PC-9 (cell line): Measurements from ENCODE around the gene GALNT1. TPM values are rescaled to one million over a fixed set of nuclear protein-coding genes. Genes with fewer than 3 reads are reported as not detected.

ENCODE experiments used
- BruUV-seq: library from RNA; stranded (reverse); fragments of 400-500 nt; replicated peaks from 2 replicates; lab custom pipeline; 2021; lab: Mats Ljungman, UMichigan
- CTCF ChIA-PET: fragments of 300-600 bp; sonication (Branson Sonifier 250); formaldehyde crosslinking; loops from one replicate; lab custom pipeline; 2022; ENCODE audit warnings: antibody characterized with exemption; lab: Charles Lee
- POLR2A ChIA-PET: fragments of 300-600 bp; sonication (Branson Sonifier 250); formaldehyde crosslinking; loops from one replicate; lab custom pipeline; 2022; ENCODE audit warnings: antibody characterized with exemption; ENCODE audit not compliant: unreplicated experiment; lab: Charles Lee
- DNase-seq, 2 experiments: peaks; one replicate each; pipeline versions ENCODE4 v3.0.0 to v3.0.0-alpha.2; 2015 to 2022; ENCODE audit warnings: mixed read lengths in 1 of 2
- H2AFZ ChIP-seq: fragments of 200-600 bp; sonication (generic); 2 replicates; pipeline ENCODE4 v1.8.1; 2017; ENCODE audit warnings: antibody characterized with exemption
- H3F3A ChIP-seq: fragments of 200-600 bp; sonication (generic); 2 replicates; pipeline ENCODE4 v1.8.1; 2017; ENCODE audit warnings: antibody characterized with exemption, mild to moderate bottlenecking, low read depth; ENCODE audit not compliant: insufficient read depth
- H3K27ac ChIP-seq: fragments of 200-600 bp; sonication (generic); 2 replicates; pipeline ENCODE4 v1.6.1; 2016; ENCODE audit warnings: mixed run types
- H3K27me3 ChIP-seq: fragments of 200-600 bp; sonication (generic); 2 replicates; pipeline ENCODE4 v1.6.1; 2016; ENCODE audit warnings: low read depth, mixed run types; ENCODE audit not compliant: insufficient read depth
- H3K36me3 ChIP-seq: fragments of 200-600 bp; sonication (generic); 2 replicates; pipeline ENCODE4 v1.6.1; 2016; ENCODE audit warnings: low read depth, mixed run types
- H3K4me1 ChIP-seq: fragments of 200-600 bp; sonication (generic); replicated peaks from 2 replicates; pipeline ENCODE4 v1.6.1; 2016; ENCODE audit warnings: mixed run types; ENCODE audit not compliant: insufficient read depth
- H3K4me2 ChIP-seq: fragments of 200-600 bp; sonication (generic); 2 replicates; pipeline ENCODE4 v1.6.1; 2017; ENCODE audit warnings: mixed run types
- H3K4me3 ChIP-seq: fragments of 200-600 bp; sonication (generic); 2 replicates; pipeline ENCODE4 v1.6.1; 2016; ENCODE audit warnings: mixed run types
- H3K79me2 ChIP-seq: fragments of 200-600 bp; sonication (generic); 2 replicates; pipeline ENCODE4 v1.6.1; 2017; ENCODE audit warnings: low read depth, mixed run types
- H3K9me2 ChIP-seq: fragments of 200-600 bp; sonication (generic); 2 replicates; pipeline ENCODE4 v1.8.1; 2017; ENCODE audit warnings: mild to moderate bottlenecking; ENCODE audit not compliant: insufficient read depth
- H3K9me3 ChIP-seq: fragments of 200-600 bp; sonication (generic); 2 replicates; pipeline ENCODE4 v1.8.1; 2016; ENCODE audit warnings: low read depth; ENCODE audit not compliant: insufficient read depth
- H4K20me1 ChIP-seq: fragments of 200-600 bp; sonication (generic); 2 replicates; pipeline ENCODE4 v1.8.1; 2017; ENCODE audit not compliant: insufficient read depth
- CTCF ChIP-seq: fragments of 200-600 bp; sonication (generic); conservative IDR thresholded peaks from 2 replicates; pipeline ENCODE4 v1.6.1; 2017; ENCODE audit warnings: mixed run types, antibody characterized with exemption, mild to moderate bottlenecking, moderate library complexity
- EZH2 ChIP-seq: fragments of 200-600 bp; sonication (generic); IDR thresholded peaks from 2 replicates; pipeline ENCODE4 v1.8.0; 2017; ENCODE audit warnings: antibody characterized with exemption, low read depth
- intact Hi-C: fragments of 100-400 bp; cut with micrococcal nuclease; formaldehyde crosslinking; loops from one replicate; pipeline ENCODE4 v1.10.0; 2022; ENCODE audit not compliant: unreplicated experiment
- total RNA-seq: library from RNA; stranded (reverse); gene quantifications from 2 replicates; pipeline ENCODE4 v1.2.3, GENCODE V29; 2021

The GALNT1 gene
- total RNA-seq, 1 experiment from 2014 or later: 88.9 TPM

DNA sequence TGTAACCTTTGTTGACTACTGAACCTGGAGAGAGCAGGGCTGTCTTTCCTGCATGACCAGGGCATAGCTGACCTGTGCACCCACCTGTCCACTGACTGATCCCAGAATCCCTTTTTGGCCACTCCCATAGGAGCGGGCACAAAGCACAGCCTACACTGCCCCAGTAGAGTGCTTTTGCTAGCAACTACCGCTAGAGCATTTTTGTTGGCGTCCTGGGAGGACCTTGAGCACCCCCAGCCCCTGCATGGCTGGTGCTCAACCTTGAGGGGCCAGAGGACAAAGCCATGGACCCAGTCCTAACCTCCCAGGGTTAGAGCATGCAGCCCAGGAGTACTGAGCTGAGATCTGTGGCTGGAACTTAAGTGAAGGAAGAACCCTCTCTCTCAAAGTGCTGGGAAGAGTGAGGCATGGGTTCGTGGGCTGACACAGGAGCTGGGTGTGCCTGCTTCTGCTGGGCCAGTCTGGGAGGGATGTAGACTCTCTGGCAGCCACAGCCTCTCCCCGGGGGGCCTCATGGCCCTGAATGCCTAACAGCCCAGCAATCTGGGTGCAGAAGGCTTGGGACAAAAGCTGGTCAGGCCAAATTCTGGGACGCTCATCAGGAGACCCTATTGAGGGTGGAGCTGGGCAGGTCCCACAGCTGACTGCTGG is 140.0 kb downstream of the GALNT1 start:
- ChIA-PET POLR2A (no interaction called here), CTCF (no interaction called here)
- Histone ChIP-seq H3F3A (no peaks in the 10 kb centered on the region), H3K4me1 (no peaks in the 10 kb centered on the region), H3K9me2 (no peaks in the 10 kb centered on the region), H3K4me2 (no peak overlapping the region), H2AFZ (no peak overlapping the region), H3K79me2 (no peaks in the 10 kb centered on the region), H3K9me3 (no peaks in the 10 kb centered on the region), H4K20me1 (no peaks in the 10 kb centered on the region), H3K27ac (no peak overlapping the region), H3K4me3 (no peak overlapping the region), H3K27me3 (no peaks in the 10 kb centered on the region), H3K36me3 (no peaks in the 10 kb centered on the region)
- no peak for TF ChIP-seq EZH2
- DNase-seq: no peak
- no TSS peak for BruUV-seq
- intact Hi-C loops: no loop called here

DNA sequence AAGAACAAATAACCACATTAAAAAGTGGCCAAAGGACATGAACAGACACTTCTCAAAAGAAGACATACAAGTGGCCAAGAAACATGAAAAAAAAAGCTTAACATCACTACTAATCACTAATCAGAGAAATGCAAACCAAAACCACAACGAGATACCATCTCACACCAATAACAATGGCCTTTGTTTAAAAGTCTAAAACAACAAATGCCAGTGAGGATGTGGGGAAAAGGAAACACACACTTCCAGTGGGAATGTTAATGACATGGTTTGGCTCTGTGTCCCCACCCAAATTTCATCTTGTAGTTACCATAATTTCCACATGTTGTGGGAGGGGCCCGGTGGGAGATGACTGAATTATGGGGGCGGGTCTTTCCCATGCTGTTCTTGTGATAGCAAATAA is 147.1 kb downstream of the GALNT1 start:
- H3K9me3 ChIP-seq: no peaks in the 10 kb centered on the region
- H3K79me2 ChIP-seq: no peaks in the 10 kb centered on the region
- intact Hi-C loops: no loop called here
- ChIA-PET POLR2A (no interaction called here), CTCF (no interaction called here)
- H3F3A ChIP-seq: no peaks in the 10 kb centered on the region
- H3K4me1 ChIP-seq: no peaks in the 10 kb centered on the region
- H4K20me1 ChIP-seq: no peaks in the 10 kb centered on the region
- H2AFZ ChIP-seq: no peak overlapping the region
- no peak for TF ChIP-seq CTCF
- no peak for TF ChIP-seq EZH2
- no TSS peak for BruUV-seq
- no peak for DNase-seq
- H3K4me2 ChIP-seq: no peak overlapping the region
- H3K27me3 ChIP-seq: no peaks in the 10 kb centered on the region
- no peaks in the 10 kb centered on the region for H3K9me2 ChIP-seq
- no peak overlapping the region for H3K4me3 ChIP-seq
- no peaks in the 10 kb centered on the region for H3K36me3 ChIP-seq
- H3K27ac ChIP-seq: no peak overlapping the region

DNA sequence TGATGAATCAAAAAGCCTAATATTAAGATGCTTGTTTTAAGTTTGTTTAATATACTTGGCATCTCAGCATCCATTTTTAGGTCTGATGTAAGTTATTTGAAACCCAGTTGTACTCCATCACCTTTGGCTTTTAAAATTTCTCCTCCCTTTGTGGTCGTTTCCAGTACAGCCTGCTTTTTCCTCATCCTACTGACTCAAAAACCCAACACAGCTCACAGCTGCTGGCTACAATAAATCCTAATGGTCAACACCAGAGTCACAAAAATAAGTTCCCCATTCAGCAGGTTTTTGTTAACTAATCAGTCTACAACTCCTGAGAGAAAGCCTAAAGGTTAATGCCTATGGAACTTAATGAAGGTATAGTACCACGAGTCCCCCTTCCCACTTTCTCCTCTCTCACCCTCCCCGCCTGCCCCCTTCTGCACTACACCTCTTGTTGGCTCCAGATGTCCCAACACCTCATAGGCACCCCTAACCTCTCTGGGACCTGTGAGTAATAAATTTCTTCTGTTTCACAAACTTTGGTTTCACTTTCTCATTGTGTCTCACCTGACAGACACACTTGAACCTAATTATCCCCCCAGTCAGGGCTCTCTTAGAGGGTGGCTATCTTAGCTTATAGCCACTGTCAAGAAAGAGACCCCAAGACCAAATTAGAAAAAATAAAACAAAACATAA is 148.6 kb downstream of the GALNT1 start:
- no TSS peak for BruUV-seq
- Histone ChIP-seq H3K4me1 (no peaks in the 10 kb centered on the region), H3F3A (no peaks in the 10 kb centered on the region), H3K9me3 (no peaks in the 10 kb centered on the region), H3K27ac (no peak overlapping the region), H3K27me3 (no peaks in the 10 kb centered on the region), H3K79me2 (no peaks in the 10 kb centered on the region), H4K20me1 (no peaks in the 10 kb centered on the region), H2AFZ (no peak overlapping the region), H3K9me2 (no peaks in the 10 kb centered on the region), H3K36me3 (no peaks in the 10 kb centered on the region), H3K4me2 (peak overlapping the region; percentile 10; the same call in 1 of the 2 replicates), H3K4me3 (no peak overlapping the region)
- ChIA-PET CTCF (no interaction called here), POLR2A (no interaction called here)
- no peak for DNase-seq
- intact Hi-C loops: no loop called here
- no peak for TF ChIP-seq EZH2
- TF ChIP-seq CTCF: no peak
